ENCODE data around the gene CREB3L1.

Gene CREB3L1

GRCh38 chr11:46296059-46296527, 18.6 kb downstream of the CREB3L1 start:
- no peaks in the 10 kb centered on the region for H3K36me3 ChIP-seq (ENCODE audit: insufficient read depth, low read length)
- TF ChIP-seq, protein P1, sequence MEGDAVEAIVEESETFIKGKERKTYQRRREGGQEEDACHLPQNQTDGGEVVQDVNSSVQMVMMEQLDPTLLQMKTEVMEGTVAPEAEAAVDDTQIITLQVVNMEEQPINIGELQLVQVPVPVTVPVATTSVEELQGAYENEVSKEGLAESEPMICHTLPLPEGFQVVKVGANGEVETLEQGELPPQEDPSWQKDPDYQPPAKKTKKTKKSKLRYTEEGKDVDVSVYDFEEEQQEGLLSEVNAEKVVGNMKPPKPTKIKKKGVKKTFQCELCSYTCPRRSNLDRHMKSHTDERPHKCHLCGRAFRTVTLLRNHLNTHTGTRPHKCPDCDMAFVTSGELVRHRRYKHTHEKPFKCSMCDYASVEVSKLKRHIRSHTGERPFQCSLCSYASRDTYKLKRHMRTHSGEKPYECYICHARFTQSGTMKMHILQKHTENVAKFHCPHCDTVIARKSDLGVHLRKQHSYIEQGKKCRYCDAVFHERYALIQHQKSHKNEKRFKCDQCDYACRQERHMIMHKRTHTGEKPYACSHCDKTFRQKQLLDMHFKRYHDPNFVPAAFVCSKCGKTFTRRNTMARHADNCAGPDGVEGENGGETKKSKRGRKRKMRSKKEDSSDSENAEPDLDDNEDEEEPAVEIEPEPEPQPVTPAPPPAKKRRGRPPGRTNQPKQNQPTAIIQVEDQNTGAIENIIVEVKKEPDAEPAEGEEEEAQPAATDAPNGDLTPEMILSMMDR (conservative IDR thresholded peaks at IDR 0.05; ENCODE audit: low read length) = no peak
- no peak for TF ChIP-seq EZH2phosphoT487 (IDR thresholded peaks at IDR 0.05; ENCODE audit: borderline replicate concordance)
- peak overlapping the region; percentile 47 for H3K9ac ChIP-seq (ENCODE audit: low read depth, low read length, poor library complexity, severe bottlenecking)
- no peaks in the 10 kb centered on the region for H3K9me3 ChIP-seq (ENCODE audit: insufficient read depth, low read depth, low read length)
- peak overlapping the region; percentile 98 for H2AFZ ChIP-seq (ENCODE audit: low read length)
- H3K4me1 ChIP-seq (ENCODE audit: insufficient read depth, low read length, poor library complexity, severe bottlenecking) = peaks cover 9% of the 10 kb centered on the region
- H3K27me3 ChIP-seq (ENCODE audit: insufficient read depth, low read length, poor library complexity, severe bottlenecking) = no peaks in the 10 kb centered on the region
- H3K4me3 ChIP-seq (ENCODE audit: low read length, poor library complexity, severe bottlenecking) = peak overlapping the region; percentile 74
- H3K9me2 ChIP-seq (replicated peaks; ENCODE audit: low read depth, low read length) = no peaks in the 10 kb centered on the region
- H3F3A ChIP-seq (ENCODE audit: low read depth) = no peaks in the 10 kb centered on the region
- no peaks in the 10 kb centered on the region for H3K79me2 ChIP-seq (ENCODE audit: insufficient read depth, low read length)
- H3K4me2 ChIP-seq (ENCODE audit: low read depth, low read length, poor library complexity, severe bottlenecking) = peak overlapping the region; percentile 93
- no peaks in the 10 kb centered on the region for H4K20me1 ChIP-seq (ENCODE audit: insufficient read depth, low read length, poor library complexity, severe bottlenecking)

- H4K20me1 ChIP-seq (ENCODE audit: insufficient read depth, low read length, poor library complexity, severe bottlenecking) = no peaks in the 10 kb centered on the region
- H3K4me3 ChIP-seq (ENCODE audit: low read length, poor library complexity, severe bottlenecking) = no peak overlapping the region
- no peak overlapping the region for H3K4me2 ChIP-seq (ENCODE audit: low read depth, low read length, poor library complexity, severe bottlenecking)
- no peaks in the 10 kb centered on the region for H3F3A ChIP-seq (ENCODE audit: low read depth)
- no peaks in the 10 kb centered on the region for H3K36me3 ChIP-seq (ENCODE audit: insufficient read depth, low read length)
- H3K27me3 ChIP-seq (ENCODE audit: insufficient read depth, low read length, poor library complexity, severe bottlenecking) = no peaks in the 10 kb centered on the region
- H3K9ac ChIP-seq (ENCODE audit: low read depth, low read length, poor library complexity, severe bottlenecking) = no peak overlapping the region
- no peaks in the 10 kb centered on the region for H3K9me2 ChIP-seq (replicated peaks; ENCODE audit: low read depth, low read length)
- H3K9me3 ChIP-seq (ENCODE audit: insufficient read depth, low read depth, low read length) = no peaks in the 10 kb centered on the region
- H3K79me2 ChIP-seq (ENCODE audit: insufficient read depth, low read length) = no peaks in the 10 kb centered on the region
- TF ChIP-seq, protein P1 (conservative IDR thresholded peaks at IDR 0.05; ENCODE audit: low read length) = peak; percentile 17; the same call in 1 of the 2 replicates
- no peak for TF ChIP-seq EZH2phosphoT487 (IDR thresholded peaks at IDR 0.05; ENCODE audit: borderline replicate concordance)
- H2AFZ ChIP-seq (ENCODE audit: low read length) = 0 out of 2 replicates have a peak overlapping the region, but pooled peaks have one; percentile 98
- H3K4me1 ChIP-seq (ENCODE audit: insufficient read depth, low read length, poor library complexity, severe bottlenecking) = peaks cover 9% of the 10 kb centered on the region
These were observed 19.3 kb downstream of the CREB3L1 start for GRCh38 chr11:46296528-46297448.

GRCh38 chr11:46298699-46299433, 21.4 kb downstream of the CREB3L1 start:
- TF ChIP-seq, protein P1 (conservative IDR thresholded peaks at IDR 0.05; ENCODE audit: low read length) = no peak
- no peak for TF ChIP-seq EZH2phosphoT487 (IDR thresholded peaks at IDR 0.05; ENCODE audit: borderline replicate concordance)
- Histone ChIP-seq H3K4me3 (ENCODE audit: low read length, poor library complexity, severe bottlenecking) (no peak overlapping the region), H3K9me2 (replicated peaks; ENCODE audit: low read depth, low read length) (no peaks in the 10 kb centered on the region), H2AFZ (ENCODE audit: low read length) (no peak overlapping the region), H3K79me2 (ENCODE audit: insufficient read depth, low read length) (no peaks in the 10 kb centered on the region), H3F3A (ENCODE audit: low read depth) (no peaks in the 10 kb centered on the region), H3K4me2 (ENCODE audit: low read depth, low read length, poor library complexity, severe bottlenecking) (no peak overlapping the region), H3K9me3 (ENCODE audit: insufficient read depth, low read depth, low read length) (no peaks in the 10 kb centered on the region), H3K27me3 (ENCODE audit: insufficient read depth, low read length, poor library complexity, severe bottlenecking) (no peaks in the 10 kb centered on the region), H3K36me3 (ENCODE audit: insufficient read depth, low read length) (no peaks in the 10 kb centered on the region), H4K20me1 (ENCODE audit: insufficient read depth, low read length, poor library complexity, severe bottlenecking) (no peaks in the 10 kb centered on the region), H3K4me1 (ENCODE audit: insufficient read depth, low read length, poor library complexity, severe bottlenecking) (peaks cover 9% of the 10 kb centered on the region), H3K9ac (ENCODE audit: low read depth, low read length, poor library complexity, severe bottlenecking) (no peak overlapping the region)

Data from Loucy (cell line).